Neuronal stem cell (in vitro differentiated cells): Measurements from ENCODE around the gene ALOX5AP.

Experiments used
- DNase-seq: peaks from one replicate; pipeline ENCODE4 v3.0.0-alpha.2; 2013; ENCODE audit warnings: low spot score
- H2AFZ ChIP-seq: one replicate; pipeline ENCODE4 v1.6.1; 2013; ENCODE audit warnings: mild to moderate bottlenecking, low read length, inconsistent platforms
- H2AK5ac ChIP-seq: 2 replicates; pipeline ENCODE4 v1.6.1; 2013; ENCODE audit warnings: low read depth, mild to moderate bottlenecking, inconsistent platforms, low read length, moderate library complexity, mixed read lengths
- H2BK120ac ChIP-seq: 2 replicates; pipeline ENCODE4 v1.6.1; 2013; ENCODE audit warnings: low read depth, mild to moderate bottlenecking, inconsistent platforms, low read length, moderate library complexity, mixed read lengths
- H2BK12ac ChIP-seq: one replicate; pipeline ENCODE4 v1.6.1; 2013; ENCODE audit warnings: low read length, inconsistent platforms
- H2BK15ac ChIP-seq: 2 replicates; pipeline ENCODE4 v1.6.1; 2013; ENCODE audit warnings: mild to moderate bottlenecking, low read length, inconsistent platforms, mixed read lengths
- H2BK5ac ChIP-seq: one replicate; pipeline ENCODE4 v1.6.1; 2013; ENCODE audit warnings: inconsistent platforms, mild to moderate bottlenecking, low read length, moderate library complexity
- H3K14ac ChIP-seq: one replicate; pipeline ENCODE4 v1.6.1; 2013; ENCODE audit warnings: low read length, inconsistent platforms
- H3K18ac ChIP-seq: 2 replicates; pipeline ENCODE4 v1.6.1; 2013; ENCODE audit warnings: low read length, inconsistent platforms
- H3K23ac ChIP-seq: 2 replicates; pipeline ENCODE4 v1.6.1; 2013; ENCODE audit warnings: low read depth, mild to moderate bottlenecking, mixed read lengths, low read length, inconsistent platforms; ENCODE audit not compliant: poor library complexity
- H3K27ac ChIP-seq: replicated peaks from 3 replicates; pipeline ENCODE4 v1.5.1; 2013; ENCODE audit warnings: low read length, inconsistent platforms
- H3K27me3 ChIP-seq, 3 experiments: 2 replicates each; pipeline ENCODE4 v1.6.1; 2013; ENCODE audit warnings: low read length in 3 of 3, mild to moderate bottlenecking in 2 of 3, inconsistent platforms in 1 of 3, low read depth in 1 of 3, mixed read lengths in 1 of 3, moderate library complexity in 1 of 3; ENCODE audit not compliant: control insufficient read depth in 3 of 3, insufficient read depth in 3 of 3
- H3K36me3 ChIP-seq, 2 donors: replicated peaks in 1 of 2; 2 replicates each; pipeline ENCODE4 v1.6.1; 2013; ENCODE audit warnings: low read length in 2 of 2; ENCODE audit not compliant: control insufficient read depth in 2 of 2, insufficient read depth in 2 of 2
- H3K4ac ChIP-seq: 2 replicates; pipeline ENCODE4 v1.6.1; 2013; ENCODE audit warnings: inconsistent platforms, mild to moderate bottlenecking, low read length, moderate library complexity
- H3K4me1 ChIP-seq, 2 donors: 1 replicate in 1 of 2; 2 replicates in 1 of 2; pipeline ENCODE4 v1.6.1; 2013; ENCODE audit warnings: low read length in 2 of 2, low read depth in 1 of 2; ENCODE audit not compliant: control insufficient read depth in 2 of 2, insufficient read depth in 1 of 2
- H3K4me2 ChIP-seq: one replicate; pipeline ENCODE4 v1.6.1; 2013; ENCODE audit warnings: mild to moderate bottlenecking, low read length, inconsistent platforms; ENCODE audit not compliant: insufficient read depth, poor library complexity, severe bottlenecking
- H3K4me3 ChIP-seq, 2 donors: 2 replicates each; pipeline ENCODE4 v1.5.1; 2013; ENCODE audit warnings: low read length in 2 of 2, mild to moderate bottlenecking in 2 of 2, inconsistent platforms in 1 of 2, moderate library complexity in 1 of 2
- H3K79me1 ChIP-seq: one replicate; pipeline ENCODE4 v1.6.1; 2013; ENCODE audit warnings: low read depth, mild to moderate bottlenecking, inconsistent platforms, low read length, moderate library complexity
- H3K9ac ChIP-seq: one replicate; pipeline ENCODE4 v1.6.1; 2013; ENCODE audit warnings: mild to moderate bottlenecking, low read depth, low read length, inconsistent platforms; ENCODE audit not compliant: poor library complexity
- H3K9me3 ChIP-seq, 2 donors: replicated peaks in 1 of 2; 2 replicates each; pipeline versions ENCODE3 to v1.6.1; 2013; ENCODE audit warnings: low read length in 2 of 2, mild to moderate bottlenecking in 2 of 2, inconsistent platforms in 1 of 2, low read depth in 1 of 2, mixed read lengths in 1 of 2, moderate library complexity in 1 of 2; ENCODE audit not compliant: control insufficient read depth in 2 of 2, insufficient read depth in 1 of 2
- H4K8ac ChIP-seq: one replicate; pipeline ENCODE4 v1.6.1; 2013; ENCODE audit warnings: low read depth, mild to moderate bottlenecking, inconsistent platforms, low read length, moderate library complexity
- H4K91ac ChIP-seq: one replicate; pipeline ENCODE4 v1.6.1; 2013; ENCODE audit warnings: low read length, low read depth, mild to moderate bottlenecking, inconsistent platforms; ENCODE audit not compliant: poor library complexity
- WGBS, 2 donors: extraction: QIAGEN DNeasy Blood & Tissue Kit; methylation state at CpG; one replicate each; pipeline ENCODE4 v1.1.7; 2013; ENCODE audit warnings: missing lambda C conversion rate in 2 of 2, mixed read lengths in 1 of 2; ENCODE audit not compliant: insufficient read length in 2 of 2, insufficient replicate concordance in 1 of 2; ENCODE audit errors: extremely low coverage in 2 of 2; 5-methylcytosine and 5-hydroxymethylcytosine counted together

Gene ALOX5AP

GRCh38 chr13:30697177-30697953 is 38.0 kb upstream of the ALOX5AP start:
- no CpG with 5 or more reads among the region's 8 CpGs for WGBS, 2 donors
- no peak for DNase-seq
- no peak overlapping the region for H3K4me3 ChIP-seq
- peaks cover 0 to 7% of the 10 kb centered on the region in 2 donors for H3K4me1 ChIP-seq
- H2BK5ac ChIP-seq, result no peak overlapping the region
- no peaks in the 10 kb centered on the region for H3K79me1 ChIP-seq
- no peaks in the 10 kb centered on the region for H3K9me3 ChIP-seq
- H3K18ac ChIP-seq, result no peak overlapping the region
- H2BK12ac ChIP-seq, result no peak overlapping the region
- no peak overlapping the region for H3K23ac ChIP-seq
- no peaks in the 10 kb centered on the region for H3K27me3 ChIP-seq
- no peak overlapping the region for H2BK15ac ChIP-seq
- H3K4ac ChIP-seq, result no peak overlapping the region
- no peaks in the 10 kb centered on the region for H3K36me3 ChIP-seq
- H2AFZ ChIP-seq, result no peak overlapping the region
- no peak overlapping the region for H2AK5ac ChIP-seq
- no peak overlapping the region for H4K8ac ChIP-seq
- no peak overlapping the region for H4K91ac ChIP-seq
- no peak overlapping the region for H3K9ac ChIP-seq
- no peak overlapping the region for H2BK120ac ChIP-seq
- no peak overlapping the region for H3K14ac ChIP-seq
- no peak overlapping the region for H3K4me2 ChIP-seq
- no peak overlapping the region for H3K27ac ChIP-seq

- no peaks in the 10 kb centered on the region for H3K79me1 ChIP-seq
- H3K27me3 ChIP-seq, result no peaks in the 10 kb centered on the region
- no peak overlapping the region for H2AFZ ChIP-seq
- no peak overlapping the region for H2BK15ac ChIP-seq
- H3K36me3 ChIP-seq, result no peaks in the 10 kb centered on the region
- no peaks in the 10 kb centered on the region for H3K9me3 ChIP-seq
- H3K4me2 ChIP-seq, result no peak overlapping the region
- no peak overlapping the region for H3K27ac ChIP-seq
- no peak overlapping the region for H4K91ac ChIP-seq
- H2BK120ac ChIP-seq, result no peak overlapping the region
- no peak overlapping the region for H3K23ac ChIP-seq
- H2BK12ac ChIP-seq, result no peak overlapping the region
- no peak for DNase-seq
- H3K9ac ChIP-seq, result no peak overlapping the region
- no peak overlapping the region for H2AK5ac ChIP-seq
- no peak overlapping the region for H4K8ac ChIP-seq
- H3K14ac ChIP-seq, result no peak overlapping the region
- H3K4ac ChIP-seq, result no peak overlapping the region
- no peak overlapping the region for H3K18ac ChIP-seq
- no peak overlapping the region for H3K4me3 ChIP-seq
- no peak overlapping the region for H2BK5ac ChIP-seq
- peaks cover 0 to 7% of the 10 kb centered on the region in 2 donors for H3K4me1 ChIP-seq
- no CpG with 5 or more reads among the region's 7 CpGs for WGBS, 2 donors
Observed at GRCh38 chr13:30697996-30698401, 37.3 kb upstream of the ALOX5AP start.

DNA sequence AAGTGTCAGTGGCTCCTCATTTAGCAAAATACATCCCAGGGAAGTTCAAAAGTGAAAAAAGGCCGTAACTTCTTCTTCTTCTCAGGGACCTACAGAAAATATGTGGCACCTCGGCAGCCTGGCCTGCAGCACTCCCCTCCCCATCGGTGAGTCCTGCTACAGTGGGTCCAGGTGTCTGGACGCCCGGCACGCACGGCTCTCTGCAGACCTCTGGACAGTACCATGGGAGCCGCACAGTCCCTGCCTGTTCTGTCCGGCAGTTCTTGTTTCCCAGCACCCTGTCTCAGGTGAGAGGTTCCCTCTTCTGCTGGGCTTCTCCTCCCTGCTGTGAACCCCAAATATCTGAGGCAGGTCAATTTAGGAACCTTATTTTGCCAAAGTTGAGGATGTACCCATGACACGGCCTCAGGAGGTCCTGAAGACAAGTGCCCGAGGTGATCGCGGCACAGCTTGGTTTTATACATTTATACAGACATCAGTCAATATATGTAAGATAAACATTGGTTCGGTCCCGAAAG is 36.8 kb upstream of the ALOX5AP start:
- Histone ChIP-seq H3K9me3 (no peaks in the 10 kb centered on the region), H4K91ac (no peak overlapping the region), H3K14ac (no peak overlapping the region), H4K8ac (no peak overlapping the region), H3K23ac (no peak overlapping the region), H2BK5ac (no peak overlapping the region), H3K27ac (no peak overlapping the region), H2AFZ (no peak overlapping the region), H3K9ac (no peak overlapping the region), H3K4me1 (peaks cover 0 to 7% of the 10 kb centered on the region in 2 donors), H2BK120ac (no peak overlapping the region), H3K4me3 (no peak overlapping the region), H2AK5ac (no peak overlapping the region), H3K79me1 (no peaks in the 10 kb centered on the region), H2BK15ac (no peak overlapping the region), H3K18ac (no peak overlapping the region), H2BK12ac (no peak overlapping the region), H3K27me3 (no peaks in the 10 kb centered on the region), H3K4me2 (no peak overlapping the region), H3K4ac (peak overlapping the region; percentile 29), H3K36me3 (no peaks in the 10 kb centered on the region)
- no CpG with 5 or more reads among the region's 15 CpGs for WGBS, 2 donors
- DNase-seq, result no peak

- Histone ChIP-seq H2AK5ac (no peak overlapping the region), H3K4me3 (no peak overlapping the region), H2BK15ac (no peak overlapping the region), H2AFZ (no peak overlapping the region), H3K23ac (no peak overlapping the region), H3K4ac (no peak overlapping the region), H3K27ac (no peak overlapping the region), H3K79me1 (no peaks in the 10 kb centered on the region), H3K9ac (no peak overlapping the region), H4K8ac (no peak overlapping the region), H2BK12ac (no peak overlapping the region), H3K4me1 (peaks cover 0 to 7% of the 10 kb centered on the region in 2 donors), H4K91ac (no peak overlapping the region), H3K9me3 (no peaks in the 10 kb centered on the region), H2BK5ac (no peak overlapping the region), H3K4me2 (no peak overlapping the region), H3K14ac (no peak overlapping the region), H3K18ac (no peak overlapping the region), H3K36me3 (no peaks in the 10 kb centered on the region), H2BK120ac (no peak overlapping the region), H3K27me3 (no peaks in the 10 kb centered on the region)
- WGBS, 2 donors, result no CpG with 5 or more reads among the region's 5 CpGs
- DNase-seq, result no peak
Observed at GRCh38 chr13:30700364-30700763, 35.0 kb upstream of the ALOX5AP start.
